SH-SY5Y (cell line): ENCODE results near the gene OR6P1.

Experiments
- GATA2 ChIP-seq: IDR thresholded peaks from 2 replicates; pipeline ENCODE4 v1.6.1; 2011; ENCODE audit warnings: mild to moderate bottlenecking, low read depth, low read length
- GATA3 ChIP-seq: IDR thresholded peaks from 2 replicates; pipeline ENCODE4 v1.6.1; 2011; ENCODE audit warnings: low read depth, mild to moderate bottlenecking, low read length, moderate library complexity

DNA sequence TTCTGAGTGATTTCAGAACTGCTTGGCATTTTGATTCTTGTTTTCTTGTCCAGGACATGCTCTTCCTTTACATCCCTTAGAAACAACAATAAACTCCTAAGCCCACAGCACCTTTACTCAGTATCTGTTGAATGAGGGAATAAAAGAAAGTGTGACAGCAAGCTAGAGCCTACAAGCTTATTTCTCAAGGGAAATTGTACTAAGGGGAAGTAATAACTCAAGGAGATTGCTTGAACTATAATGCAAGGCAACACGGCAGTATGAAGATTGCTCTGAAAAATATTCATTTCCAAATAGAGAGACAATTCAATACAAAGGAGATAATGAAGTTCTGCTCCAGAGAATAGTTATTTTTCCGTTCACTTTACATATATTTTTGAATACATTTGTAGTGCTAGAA, 6.5 kb downstream of the OR6P1 start:
- TF ChIP-seq GATA2: no peak
- no peak for TF ChIP-seq GATA3
